H1 (cell line): ENCODE measurements around the gene CSRP1. TPM values are rescaled to one million over a fixed set of nuclear protein-coding genes. Genes with fewer than 3 reads are reported as not detected.
A peak's percentile ranks its signal among the peaks of the same experiment; 100 is the strongest.

ENCODE experiments used
- CTCF ChIA-PET: fragments of 300-600 bp; sonication (Branson Sonifier 250); formaldehyde crosslinking; loops from one replicate; lab custom pipeline; 2021; ENCODE audit not compliant: partially characterized antibody; lab: Charles Lee
- POLR2A ChIA-PET: fragments of 300-600 bp; sonication (Branson Sonifier 250); formaldehyde crosslinking; loops from one replicate; lab custom pipeline; 2021; ENCODE audit warnings: inconsistent platforms; ENCODE audit not compliant: partially characterized antibody; lab: Charles Lee
- DNase-seq, 2 experiments: peaks; one replicate each; pipeline versions ENCODE4 v3.0.0 to v3.0.0-alpha.2; 2010 to 2022; ENCODE audit warnings: low spot score in 2 of 2, low read depth in 1 of 2, mixed read lengths in 1 of 2
- FAIRE-seq: peaks from 2 replicates; lab custom pipeline; 2011; peaks lifted over from hg19 to GRCh38; lab: Jason Lieb, UNC
- H2AFZ ChIP-seq: 2 replicates; pipeline ENCODE4 v1.8.1; 2012; ENCODE audit warnings: low read length, inconsistent platforms
- H2AK5ac ChIP-seq: 2 replicates; pipeline ENCODE4 v1.6.1; 2013; ENCODE audit warnings: low read depth, low read length
- H2BK120ac ChIP-seq: replicated peaks from 2 replicates; pipeline ENCODE3; 2013; ENCODE audit warnings: low read depth, low read length, inconsistent platforms
- H2BK12ac ChIP-seq: 2 replicates; pipeline ENCODE4 v1.6.1; 2013; ENCODE audit warnings: low read depth, low read length
- H2BK15ac ChIP-seq: 2 replicates; pipeline ENCODE4 v1.6.1; 2013; ENCODE audit warnings: low read length
- H2BK20ac ChIP-seq: 2 replicates; pipeline ENCODE4 v1.6.1; 2013; ENCODE audit warnings: low read length
- H2BK5ac ChIP-seq: 2 replicates; pipeline ENCODE4 v1.6.1; 2013; ENCODE audit warnings: low read depth, low read length
- H3K14ac ChIP-seq: 2 replicates; pipeline ENCODE4 v1.6.1; 2013; ENCODE audit warnings: inconsistent platforms; ENCODE audit not compliant: insufficient read length
- H3K18ac ChIP-seq: 2 replicates; pipeline ENCODE4 v1.6.1; 2013; ENCODE audit warnings: low read length; ENCODE audit errors: extremely low read depth
- H3K23ac ChIP-seq: 2 replicates; pipeline ENCODE4 v1.6.1; 2013; ENCODE audit warnings: inconsistent platforms; ENCODE audit not compliant: insufficient read length
- H3K23me2 ChIP-seq: 2 replicates; pipeline ENCODE4 v1.6.1; 2013; ENCODE audit warnings: low read depth, low read length
- H3K27ac ChIP-seq: 2 replicates; pipeline ENCODE4 v1.6.1; 2011; ENCODE audit warnings: low read depth, low read length, inconsistent platforms
- H3K27me3 ChIP-seq, 4 experiments: replicated peaks in 1 of 4; 1 replicate in 1 of 4; 2 replicates in 3 of 4; pipeline versions ENCODE4 v1.6.1 to v1.8.1; 2011 to 2013; ENCODE audit warnings: low read length in 3 of 4, mild to moderate bottlenecking in 3 of 4, inconsistent platforms in 2 of 4, mixed read lengths in 2 of 4, moderate library complexity in 1 of 4; ENCODE audit not compliant: control insufficient read depth in 3 of 4, insufficient read depth in 3 of 4; ENCODE audit errors: extremely low read depth in 1 of 4
- H3K36me3 ChIP-seq, 4 experiments: 2 replicates each; pipeline versions ENCODE4 v1.6.1 to v1.8.1; 2011 to 2013; ENCODE audit warnings: mild to moderate bottlenecking in 4 of 4, low read length in 3 of 4, moderate library complexity in 2 of 4, control low read depth in 1 of 4, inconsistent platforms in 1 of 4; ENCODE audit not compliant: insufficient read depth in 4 of 4, control insufficient read depth in 2 of 4
- H3K4ac ChIP-seq: replicated peaks from 2 replicates; pipeline ENCODE3; 2013; ENCODE audit warnings: low read length, low read depth, mixed read lengths, inconsistent platforms; ENCODE audit not compliant: insufficient read length
- H3K4me1 ChIP-seq, 4 experiments: replicated peaks in 1 of 4; 1 replicate in 1 of 4; 2 replicates in 3 of 4; pipeline versions ENCODE4 v1.6.1 to v1.8.1; 2011 to 2013; ENCODE audit warnings: low read length in 3 of 4, inconsistent platforms in 2 of 4, mixed read lengths in 1 of 4; ENCODE audit not compliant: insufficient read depth in 4 of 4, control insufficient read depth in 3 of 4
- H3K4me2 ChIP-seq, 2 experiments: 2 replicates each; pipeline versions ENCODE4 v1.6.1 to v1.8.1; 2011 to 2013; ENCODE audit warnings: low read depth in 2 of 2, low read length in 2 of 2, control low read depth in 1 of 2, inconsistent platforms in 1 of 2, mild to moderate bottlenecking in 1 of 2; ENCODE audit not compliant: insufficient read depth in 1 of 2
- H3K4me3 ChIP-seq, 4 experiments: fragments of 200-600, 300-600 bp in 1 of 4; sonication (generic), shearing (Covaris generic), sonication (Bioruptor Twin) in 1 of 4; 2 replicates each; pipeline versions ENCODE4 v1.5.1 to v1.8.1; 2011 to 2016; ENCODE audit warnings: low read length in 4 of 4, low read depth in 3 of 4, control low read depth in 2 of 4, inconsistent platforms in 2 of 4, mild to moderate bottlenecking in 2 of 4, mixed read lengths in 1 of 4, moderate library complexity in 1 of 4; ENCODE audit not compliant: insufficient read depth in 2 of 4; ENCODE audit errors: extremely low read depth in 1 of 4
- H3K56ac ChIP-seq: replicated peaks from 2 replicates; pipeline ENCODE3; 2013; ENCODE audit warnings: low read depth, mild to moderate bottlenecking, mixed read lengths, low read length, inconsistent platforms; ENCODE audit not compliant: insufficient read length
- H3K79me1 ChIP-seq: 2 replicates; pipeline ENCODE4 v1.6.1; 2013; ENCODE audit warnings: low read depth, low read length, control low read depth
- H3K79me2 ChIP-seq, 2 experiments: 2 replicates each; pipeline versions ENCODE4 v1.6.1 to v1.8.1; 2012 to 2013; ENCODE audit warnings: low read length in 2 of 2, mild to moderate bottlenecking in 2 of 2, inconsistent platforms in 1 of 2; ENCODE audit not compliant: insufficient read depth in 2 of 2, control insufficient read depth in 1 of 2
- H3K9ac ChIP-seq, 4 experiments: replicated peaks in 1 of 4; 1 replicate in 1 of 4; 2 replicates in 3 of 4; pipeline versions ENCODE4 v1.6.1 to v1.8.1; 2011 to 2013; ENCODE audit warnings: low read depth in 3 of 4, low read length in 3 of 4, control low read depth in 2 of 4, mild to moderate bottlenecking in 2 of 4, moderate library complexity in 2 of 4, inconsistent platforms in 1 of 4; ENCODE audit errors: extremely low read depth in 1 of 4
- H3K9me3 ChIP-seq, 2 experiments: 2 replicates each; pipeline versions ENCODE4 v1.6.1 to v1.8.1; 2012 to 2013; ENCODE audit warnings: mild to moderate bottlenecking in 2 of 2, moderate library complexity in 2 of 2, control low read depth in 1 of 2, inconsistent platforms in 1 of 2, low read depth in 1 of 2, low read length in 1 of 2, mixed read lengths in 1 of 2; ENCODE audit not compliant: insufficient read depth in 2 of 2
- H4K20me1 ChIP-seq, 2 experiments: replicated peaks in 1 of 2; 2 replicates each; pipeline versions ENCODE3 to v1.8.1; 2011 to 2013; ENCODE audit warnings: inconsistent platforms in 2 of 2, low read length in 2 of 2, mild to moderate bottlenecking in 1 of 2; ENCODE audit not compliant: insufficient read depth in 2 of 2, control insufficient read depth in 1 of 2
- H4K5ac ChIP-seq: 2 replicates; pipeline ENCODE4 v1.6.1; 2013; ENCODE audit warnings: low read length, low read depth, mixed read lengths, inconsistent platforms; ENCODE audit not compliant: insufficient read length
- H4K8ac ChIP-seq: 2 replicates; pipeline ENCODE4 v1.8.0; 2013; ENCODE audit warnings: mild to moderate bottlenecking, moderate library complexity, low read length, inconsistent platforms; ENCODE audit not compliant: insufficient read depth; ENCODE audit errors: extremely low read depth
- H4K91ac ChIP-seq: replicated peaks from 2 replicates; pipeline ENCODE3; 2013; ENCODE audit warnings: low read length, mixed read lengths, inconsistent platforms; ENCODE audit not compliant: insufficient read length
- ASH2L ChIP-seq: fragments of 200-600, 300-600 bp; sonication (generic); IDR thresholded peaks from one replicate; pipeline ENCODE4 v1.7.1; 2017; ENCODE audit warnings: low read length
- ATF3 ChIP-seq: IDR thresholded peaks from 2 replicates; pipeline ENCODE4 v1.6.1; 2011; ENCODE audit warnings: low read depth, mild to moderate bottlenecking, low read length; ENCODE audit not compliant: insufficient read depth
- CEBPB ChIP-seq: IDR thresholded peaks from 2 replicates; pipeline ENCODE4 v1.6.1; 2012; ENCODE audit warnings: low read depth, low read length
- CREB1 ChIP-seq: IDR thresholded peaks from 2 replicates; pipeline ENCODE4 v1.6.1; 2012; ENCODE audit warnings: inconsistent platforms
- JUN ChIP-seq: IDR thresholded peaks from 2 replicates; pipeline ENCODE4 v1.6.1; 2011; ENCODE audit warnings: low read depth, mild to moderate bottlenecking, improper control_type of control experiment, low read length
- NANOG ChIP-seq: IDR thresholded peaks from 2 replicates; pipeline ENCODE4 v1.6.1; 2011; ENCODE audit warnings: low read length, low read depth, mild to moderate bottlenecking, inconsistent platforms; ENCODE audit not compliant: insufficient read depth, poor library complexity, severe bottlenecking
- NRF1 ChIP-seq: IDR thresholded peaks from 2 replicates; pipeline ENCODE4 v1.6.1; 2011; ENCODE audit warnings: mild to moderate bottlenecking, low read depth, low read length, improper control_type of control experiment
- POLR2A ChIP-seq, 2 experiments: IDR thresholded peaks; 1 replicate in 1 of 2; 2 replicates in 1 of 2; pipeline ENCODE4 v1.6.1; 2011; ENCODE audit warnings: low read depth in 2 of 2, low read length in 2 of 2, mild to moderate bottlenecking in 2 of 2; ENCODE audit errors: control extremely low read depth in 1 of 2
- RAD21 ChIP-seq, 2 experiments: IDR thresholded peaks in 1 of 2; conservative IDR thresholded peaks in 1 of 2; 2 replicates each; pipeline ENCODE4 v1.6.1; 2011; ENCODE audit warnings: low read depth in 2 of 2, low read length in 2 of 2, improper control_type of control experiment in 1 of 2, inconsistent platforms in 1 of 2, mild to moderate bottlenecking in 1 of 2, moderate library complexity in 1 of 2
- RXRA ChIP-seq: IDR thresholded peaks from 2 replicates; pipeline ENCODE4 v1.6.1; 2011; ENCODE audit warnings: low read depth, mild to moderate bottlenecking, low read length, moderate library complexity; ENCODE audit not compliant: insufficient read depth
- SP4 ChIP-seq: IDR thresholded peaks from 2 replicates; pipeline ENCODE4 v1.6.1; 2012; ENCODE audit warnings: low read length, inconsistent platforms
- ZNF274 ChIP-seq: IDR thresholded peaks from 2 replicates; pipeline ENCODE4 v1.7.0; 2012; ENCODE audit warnings: low read length, borderline replicate concordance; ENCODE audit errors: extremely low read depth
- WGBS, 2 experiments: shearing (Covaris generic) in 1 of 2; methylation state at CpG; one replicate each; pipeline versions ENCODE4 v1.1.6 to v1.1.7; 2013 to 2015; ENCODE audit warnings: low lambda C conversion rate in 2 of 2, mixed read lengths in 2 of 2, inconsistent platforms in 1 of 2, low coverage in 1 of 2, missing lambda C conversion rate in 1 of 2; ENCODE audit not compliant: insufficient replicate concordance in 2 of 2, insufficient coverage in 1 of 2, insufficient read length in 1 of 2; ENCODE audit errors: extremely low coverage in 1 of 2, missing lambda C conversion rate in 1 of 2; 5-methylcytosine and 5-hydroxymethylcytosine counted together
- polyA plus RNA-seq, 7 experiments: library from polyadenylated mRNA; depleted of rRNA in 3 of 7; stranded (reverse) in 5 of 7; unstranded in 2 of 7; fragments of >200 nt in 5 of 7; fragments of 200-250 nt in 2 of 7; gene quantifications; 1 replicate in 5 of 7; 2 replicates in 1 of 7; 4 replicates in 1 of 7; pipeline versions ENCODE4 v1.2.1 to v1.2.3, GENCODE V29; 2011 to 2013; ENCODE audit warnings: missing spikeins in 2 of 7, mixed read lengths in 2 of 7
- total RNA-seq: library from RNA; stranded (reverse); fragmentation: NEBNext Ultra II Directional; extraction: Animal tissue kit (Norgen Biotek cat#: 25700); gene quantifications from 2 replicates; pipeline ENCODE4 v1.2.1, GENCODE V29; 2021

CSRP1 gene
- total and polyA plus RNA-seq, 2 of the 8 experiments (the other 6 are each of a cell fraction or from before 2014, with no cell fraction given): 14.2 to 22.3 TPM

GRCh38 chr1:201475915-201476669 is 30.8 kb downstream of the CSRP1 start:
- no peak overlapping the region for H3K27ac ChIP-seq
- H3K4me2 ChIP-seq: no peak overlapping the region
- H2BK15ac ChIP-seq: no peak overlapping the region
- H3K79me2 ChIP-seq: no peaks in the 10 kb centered on the region
- peaks cover 0 to 4% (median 2%) of the 10 kb centered on the region in 4 experiments; a peak in 4 of 7 replicates for H3K4me1 ChIP-seq
- no peak overlapping the region for H2BK5ac ChIP-seq
- H4K91ac ChIP-seq: no peak overlapping the region
- H4K20me1 ChIP-seq: no peaks in the 10 kb centered on the region
- no peak overlapping the region for H3K14ac ChIP-seq
- H3K4me3 ChIP-seq: no peak overlapping the region
- H3K4ac ChIP-seq: peak overlapping the region; percentile 50
- H3K27me3 ChIP-seq: peaks cover 0 to 12% (median 8%) of the 10 kb centered on the region in 4 experiments; a peak in 6 of 7 replicates
- H2BK120ac ChIP-seq: no peak overlapping the region
- DNase-seq (no peak), FAIRE-seq (no peak)
- peaks cover 4% of the 10 kb centered on the region; the same call in 1 of the 2 replicates for H3K23me2 ChIP-seq
- H4K8ac ChIP-seq: no peak overlapping the region
- H3K56ac ChIP-seq: no peak overlapping the region
- no peaks in the 10 kb centered on the region for H3K9me3 ChIP-seq
- H2AFZ ChIP-seq: no peak overlapping the region
- 76% methylated on average over 8 of the region's 8 CpGs; no CpG with 5 or more reads in 1 of the 2 experiments for WGBS, 2 experiments
- peak overlapping the region; percentile 40; the same call in 1 of the 2 replicates for H2BK20ac ChIP-seq
- H3K23ac ChIP-seq: no peak overlapping the region
- ChIA-PET POLR2A (interaction anchor here (1.2 kb wide), 1 partner anchor 28 kb away, joined by 3 read pairs; no protein-coding TSS in a partner anchor), CTCF (interaction anchor here (0.6 to 16.7 kb wide), 6 partner anchors 26 to 187 kb away, joined by 3 to 445 read pairs (median 4); no protein-coding TSS in a partner anchor)
- no peak overlapping the region for H2AK5ac ChIP-seq
- H3K18ac ChIP-seq: no peak overlapping the region
- H3K9ac ChIP-seq: no peak overlapping the region
- H4K5ac ChIP-seq: no peak overlapping the region
- no peaks in the 10 kb centered on the region for H3K36me3 ChIP-seq
- H2BK12ac ChIP-seq: peak overlapping the region; percentile 64; the same call in 1 of the 2 replicates
- no peaks in the 10 kb centered on the region for H3K79me1 ChIP-seq
- TF ChIP-seq POLR2A (IDR thresholded peaks at IDR 0.05; ENCODE audit: control extremely low read depth in 1 of 2, low read depth in 2 of 2, low read length in 2 of 2) (no peak), ATF3 (no peak), JUN (no peak), NRF1 (no peak), ZNF274 (no peak), ASH2L (no peak), NANOG (no peak), RXRA (no peak), CEBPB (no peak), SP4 (no peak), RAD21 (IDR thresholded peaks at IDR 0.05 in 1 of 2, conservative IDR thresholded peaks at IDR 0.05 in 1 of 2; ENCODE audit: low read depth in 2 of 2, low read length in 2 of 2) (no peak), CREB1 (no peak)
